Pancreas (tissue), 10 donors: ENCODE measurements around the gene ACOXL. TPM values are rescaled to one million over a fixed set of nuclear protein-coding genes. Genes with fewer than 3 reads are reported as not detected.
A peak's percentile ranks its signal among the peaks of the same experiment; 100 is the strongest.

ENCODE experiments used
- ATAC-seq, 4 donors: fragments of 200-7000 bp; cut with Tn5 transposase; one replicate each; pipeline versions ENCODE4 v1.8.0 to v1.9.1; 2020; ENCODE audit warnings: mild to moderate bottlenecking in 4 of 4, moderate library complexity in 4 of 4
- DNase-seq, 6 donors: peaks; one replicate each; pipeline ENCODE4 v3.0.0-alpha.2; 2020
- FAIRE-seq: peaks from 2 replicates; lab custom pipeline; 2012; peaks lifted over from hg19 to GRCh38; lab: Jason Lieb, UNC
- H3K27ac ChIP-seq, 4 donors: fragments of 200-600 bp; sonication (generic); 1 replicate in 3 of 4; 2 replicates in 1 of 4; pipeline versions ENCODE4 v1.5.0 to v1.8.0; 2020
- H3K27me3 ChIP-seq, 4 donors: fragments of 200-600 bp; one replicate each; pipeline ENCODE4 v1.8.0; 2021
- H3K36me3 ChIP-seq, 3 donors: fragments of 200-600 bp; sonication (generic) in 1 of 3; one replicate each; pipeline versions ENCODE4 v1.5.0 to v1.8.0; 2020 to 2021
- H3K4me1 ChIP-seq, 3 donors: fragments of 200-600 bp; one replicate each; pipeline ENCODE4 v1.8.0; 2021
- H3K4me3 ChIP-seq, 4 donors: fragments of 200-600 bp; sonication (generic) in 2 of 4; one replicate each; pipeline versions ENCODE4 v1.5.0 to v1.8.0; 2020 to 2021
- H3K9me3 ChIP-seq, 4 donors: fragments of 200-600 bp; one replicate each; pipeline ENCODE4 v1.8.0; 2021
- WGBS, 2 donors: extraction: QIAGEN DNeasy Blood & Tissue Kit; methylation state at CpG; one replicate each; pipeline ENCODE4 v1.1.7; 2013; 5-methylcytosine and 5-hydroxymethylcytosine counted together
- intact Hi-C, 3 donors: fragments of 100-400 bp; cut with DNase I; formaldehyde crosslinking; loops; one replicate each; pipeline versions ENCODE4 v1.11.1 to v1.14.2; 2022
- polyA plus RNA-seq, 2 donors: library from polyadenylated mRNA; stranded (reverse); fragments of 200-250 nt; gene quantifications; one replicate each; pipeline ENCODE4 v1.2.3, GENCODE V29; 2013
- total RNA-seq, 6 donors: library from RNA; stranded (reverse); fragmentation: NEBNext Ultra II Directional in 4 of 6; extraction: Animal tissue kit (Norgen Biotek cat#: 25700) in 4 of 6; gene quantifications; one replicate each; pipeline versions ENCODE4 v1.2.1 to v1.2.4, GENCODE V29; 2021 to 2023
- TF ChIP-seq, protein P1 (sequence below), 4 donors: fragments of 200-600 bp; sonication (generic) in 3 of 4; IDR thresholded peaks; one replicate each; pipeline versions ENCODE4 v1.5.0 to v1.8.0; 2021; ENCODE audit warnings: antibody characterized with exemption in 4 of 4
- donor health status: healthy with polysubstance abuse.
- donor health status: DM: no; HTN: no; CAD: no; lungs with moderate emphysema.
- donor health status: DM: no; HTN: no; CAD: no.
- donor health status: control.
- donor health status: control.
- donor health status: Bipolar disorder and iron deficiency.
- donor health status: DM: yes; HTN: yes; CAD: no.
- donor health status: DM: no; HTN: no; CAD: no.
- donor health status: DM: no; HTN: no; CAD: no.
- donor health status: DM: yes; HTN: yes; CAD: no.

The ACOXL gene
- total and polyA plus RNA-seq, 8 donors: 0.06 to 0.75 (median 0.21) TPM; not detected in 2

DNA sequence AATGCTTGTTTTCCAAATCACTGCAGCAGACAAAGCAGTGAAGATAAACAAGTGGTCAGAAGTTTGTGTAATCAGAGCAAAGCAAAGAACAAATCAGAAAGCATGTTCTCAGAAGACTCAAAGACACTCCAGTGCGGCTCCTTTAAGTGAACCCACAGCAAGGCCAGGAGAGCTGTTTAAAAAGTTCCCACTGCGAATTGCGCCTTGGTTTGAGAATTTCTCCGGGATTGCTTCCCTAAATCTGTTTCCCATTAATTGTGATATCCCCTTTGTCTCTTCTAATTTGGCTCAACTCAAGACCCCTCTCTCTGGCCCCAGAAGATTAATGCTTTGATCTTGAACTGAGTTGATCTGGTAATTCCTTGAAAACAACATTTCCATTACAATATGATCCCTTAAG is 265.9 kb downstream of the ACOXL start:
- no peaks in the 10 kb centered on the region for H3K9me3 ChIP-seq
- H3K36me3 ChIP-seq: no peaks in the 10 kb centered on the region
- no peak overlapping the region for H3K4me3 ChIP-seq
- no peak overlapping the region for H3K27ac ChIP-seq
- no peak for ATAC-seq
- no peak for FAIRE-seq
- no peaks in the 10 kb centered on the region for H3K4me1 ChIP-seq
- intact Hi-C loops: no loop called here
- DNase-seq: no peak
- whole genome bisulfite sequencing, 2 donors: 62% methylated on average over 4 of the region's 4 CpGs
- peaks cover 0 to 20% (median 0%) of the 10 kb centered on the region in 4 donors for H3K27me3 ChIP-seq
- TF ChIP-seq, protein P1, sequence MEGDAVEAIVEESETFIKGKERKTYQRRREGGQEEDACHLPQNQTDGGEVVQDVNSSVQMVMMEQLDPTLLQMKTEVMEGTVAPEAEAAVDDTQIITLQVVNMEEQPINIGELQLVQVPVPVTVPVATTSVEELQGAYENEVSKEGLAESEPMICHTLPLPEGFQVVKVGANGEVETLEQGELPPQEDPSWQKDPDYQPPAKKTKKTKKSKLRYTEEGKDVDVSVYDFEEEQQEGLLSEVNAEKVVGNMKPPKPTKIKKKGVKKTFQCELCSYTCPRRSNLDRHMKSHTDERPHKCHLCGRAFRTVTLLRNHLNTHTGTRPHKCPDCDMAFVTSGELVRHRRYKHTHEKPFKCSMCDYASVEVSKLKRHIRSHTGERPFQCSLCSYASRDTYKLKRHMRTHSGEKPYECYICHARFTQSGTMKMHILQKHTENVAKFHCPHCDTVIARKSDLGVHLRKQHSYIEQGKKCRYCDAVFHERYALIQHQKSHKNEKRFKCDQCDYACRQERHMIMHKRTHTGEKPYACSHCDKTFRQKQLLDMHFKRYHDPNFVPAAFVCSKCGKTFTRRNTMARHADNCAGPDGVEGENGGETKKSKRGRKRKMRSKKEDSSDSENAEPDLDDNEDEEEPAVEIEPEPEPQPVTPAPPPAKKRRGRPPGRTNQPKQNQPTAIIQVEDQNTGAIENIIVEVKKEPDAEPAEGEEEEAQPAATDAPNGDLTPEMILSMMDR (IDR thresholded peaks at IDR 0.05): no peak

DNA sequence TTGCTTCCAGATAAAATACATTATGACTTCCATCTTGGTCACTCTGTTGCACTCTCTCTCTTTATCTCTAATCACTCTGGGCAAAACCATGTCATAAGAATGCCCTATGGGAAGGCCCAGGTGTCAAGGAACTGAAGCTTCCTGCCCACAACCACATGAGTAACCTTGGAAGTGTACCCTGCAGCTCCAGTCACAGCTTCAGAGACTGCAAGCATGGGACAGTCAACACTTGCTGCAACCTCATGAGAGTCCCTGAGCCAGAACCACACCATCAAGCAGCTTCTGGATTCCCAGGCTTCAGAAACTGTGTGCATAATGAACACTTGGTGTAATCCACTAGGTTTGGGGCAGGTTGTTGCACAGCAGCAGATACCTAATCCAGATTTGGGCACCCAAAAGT is 267.3 kb downstream of the ACOXL start:
- ATAC-seq (no peak), DNase-seq (no peak), FAIRE-seq (no peak)
- Histone ChIP-seq H3K27me3 (peaks cover 0 to 20% (median 0%) of the 10 kb centered on the region in 4 donors), H3K27ac (no peak overlapping the region), H3K36me3 (no peaks in the 10 kb centered on the region), H3K4me3 (no peak overlapping the region), H3K9me3 (no peaks in the 10 kb centered on the region), H3K4me1 (no peaks in the 10 kb centered on the region)
- TF ChIP-seq, protein P1 (IDR thresholded peaks at IDR 0.05): no peak
- intact Hi-C loops: no loop called here

DNA sequence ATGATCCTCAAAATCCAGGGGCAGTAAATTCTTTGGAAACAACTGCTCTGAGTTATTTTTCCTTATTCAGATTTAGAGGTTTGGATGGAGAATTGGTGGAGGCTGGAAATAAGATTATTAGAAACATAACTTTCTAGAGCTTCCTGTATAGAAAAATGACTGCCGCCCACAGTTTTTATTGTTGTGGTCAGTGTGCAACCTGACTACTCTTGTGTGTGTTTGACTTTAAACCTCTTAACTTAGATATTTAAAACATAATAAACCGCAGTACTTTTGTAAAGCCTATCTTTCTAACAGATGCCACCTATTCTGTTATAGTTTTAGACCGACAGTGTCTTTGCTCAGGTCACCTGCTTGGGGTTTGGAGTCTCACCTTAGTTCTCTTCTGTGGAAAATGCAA is 272.9 kb downstream of the ACOXL start:
- Histone ChIP-seq H3K27me3 (no peaks in the 10 kb centered on the region), H3K9me3 (no peaks in the 10 kb centered on the region), H3K36me3 (no peaks in the 10 kb centered on the region), H3K27ac (no peak overlapping the region), H3K4me3 (no peak overlapping the region), H3K4me1 (no peaks in the 10 kb centered on the region)
- intact Hi-C loops: no loop called here
- no peak for DNase-seq
- TF ChIP-seq, protein P1 (IDR thresholded peaks at IDR 0.05): no peak
- 78 to 88% methylated on average over 3 of the region's 3 CpGs for WGBS, 2 donors
- FAIRE-seq: no peak
- no peak for ATAC-seq

DNA sequence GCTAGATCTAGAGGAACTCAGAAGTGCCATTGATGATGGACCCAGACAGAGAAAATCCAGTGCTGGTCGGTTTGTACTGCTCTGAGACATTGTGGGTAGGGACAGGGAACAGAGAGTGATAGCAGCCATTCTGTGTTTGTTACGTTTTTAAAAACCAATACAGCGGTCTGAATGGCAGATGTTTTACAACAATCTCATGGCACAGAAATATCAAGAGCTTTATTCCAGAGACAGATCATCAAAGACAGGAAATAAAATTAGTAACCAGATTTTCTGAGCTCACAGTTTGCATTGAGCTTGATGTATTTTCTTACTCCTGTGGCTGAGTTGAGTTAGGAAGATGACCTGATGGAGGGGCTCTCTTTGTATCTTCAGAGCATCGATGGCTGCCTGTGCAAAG is 273.4 kb downstream of the ACOXL start:
- H3K9me3 ChIP-seq: no peaks in the 10 kb centered on the region
- no peaks in the 10 kb centered on the region for H3K36me3 ChIP-seq
- 67 to 68% methylated on average over 4 of the region's 4 CpGs for WGBS, 2 donors
- no peaks in the 10 kb centered on the region for H3K4me1 ChIP-seq
- no peaks in the 10 kb centered on the region for H3K27me3 ChIP-seq
- TF ChIP-seq, protein P1 (IDR thresholded peaks at IDR 0.05): no peak
- no peak overlapping the region for H3K27ac ChIP-seq
- no peak overlapping the region for H3K4me3 ChIP-seq
- ATAC-seq (no peak), DNase-seq (no peak), FAIRE-seq (no peak)
- intact Hi-C loops: no loop called here

DNA sequence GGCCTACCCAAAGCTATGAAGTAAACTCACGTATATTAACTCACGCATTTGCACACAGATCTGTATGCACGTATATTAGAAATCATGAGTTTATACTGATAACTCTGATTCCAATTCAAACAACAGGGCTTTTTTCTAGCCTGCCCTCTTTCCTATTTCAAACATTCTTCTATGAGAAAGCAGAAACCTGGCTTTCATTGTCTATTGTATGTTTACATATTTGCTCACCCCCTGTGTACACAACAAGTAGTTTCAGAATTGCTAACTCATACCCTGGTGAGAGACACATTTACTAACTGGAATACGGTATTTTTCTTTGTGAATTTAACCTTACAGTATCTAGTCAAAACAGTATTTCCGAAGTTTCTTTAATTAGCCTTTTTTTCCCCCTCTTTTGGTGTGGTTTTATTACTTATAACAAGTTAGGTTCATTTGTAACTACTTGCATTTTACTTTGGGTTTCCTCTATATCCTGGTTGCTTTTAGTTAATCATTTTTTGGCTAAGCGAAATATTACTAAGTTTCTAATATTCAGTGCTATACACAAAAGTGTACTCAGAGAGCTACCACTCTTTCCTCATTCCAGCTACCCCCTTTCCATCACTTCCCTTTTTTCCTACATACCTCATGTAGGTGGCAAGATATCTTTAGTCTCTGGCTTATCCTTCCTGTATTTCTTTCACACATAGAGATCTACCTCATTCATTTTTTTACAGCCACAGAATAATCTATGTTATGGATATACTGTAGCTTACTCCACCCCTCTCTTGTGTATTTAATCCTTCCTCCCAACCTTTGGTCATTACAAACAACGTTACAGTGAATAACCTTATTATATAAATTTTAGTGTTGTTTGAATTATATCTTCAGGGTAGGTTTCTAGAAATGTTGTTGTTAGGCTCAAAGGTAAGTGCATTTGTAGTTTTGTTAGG is 275.6 kb downstream of the ACOXL start:
- no peak overlapping the region for H3K4me3 ChIP-seq
- TF ChIP-seq, protein P1 (IDR thresholded peaks at IDR 0.05): no peak
- no peak overlapping the region for H3K27ac ChIP-seq
- intact Hi-C loops: no loop called here
- ATAC-seq (peak in 1 of 4 donors; percentile 19), DNase-seq (no peak), FAIRE-seq (peak; percentile 37)
- no peaks in the 10 kb centered on the region for H3K4me1 ChIP-seq
- WGBS, 2 donors: 43 to 56% methylated on average over 7 of the region's 7 CpGs
- no peaks in the 10 kb centered on the region for H3K36me3 ChIP-seq
- H3K9me3 ChIP-seq: no peaks in the 10 kb centered on the region
- H3K27me3 ChIP-seq: no peaks in the 10 kb centered on the region
